Pancreas (tissue), 10 donors: Measurements from ENCODE around the gene PCDH15. TPM values are rescaled to one million over a fixed set of nuclear protein-coding genes. Genes with fewer than 3 reads are reported as not detected.

Source experiments
- ATAC-seq, 4 donors: fragments of 200-7000 bp; cut with Tn5 transposase; one replicate each; pipeline versions ENCODE4 v1.8.0 to v1.9.1; 2020; ENCODE audit warnings: mild to moderate bottlenecking in 4 of 4, moderate library complexity in 4 of 4
- DNase-seq, 6 donors: peaks; one replicate each; pipeline ENCODE4 v3.0.0-alpha.2; 2020
- FAIRE-seq: peaks from 2 replicates; lab custom pipeline; 2012; peaks lifted over from hg19 to GRCh38; lab: Jason Lieb, UNC
- H3K27ac ChIP-seq, 4 donors: fragments of 200-600 bp; sonication (generic); 1 replicate in 3 of 4; 2 replicates in 1 of 4; pipeline versions ENCODE4 v1.5.0 to v1.8.0; 2020
- H3K27me3 ChIP-seq, 4 donors: fragments of 200-600 bp; one replicate each; pipeline ENCODE4 v1.8.0; 2021
- H3K36me3 ChIP-seq, 3 donors: fragments of 200-600 bp; sonication (generic) in 1 of 3; one replicate each; pipeline versions ENCODE4 v1.5.0 to v1.8.0; 2020 to 2021
- H3K4me1 ChIP-seq, 3 donors: fragments of 200-600 bp; one replicate each; pipeline ENCODE4 v1.8.0; 2021
- H3K4me3 ChIP-seq, 4 donors: fragments of 200-600 bp; sonication (generic) in 2 of 4; one replicate each; pipeline versions ENCODE4 v1.5.0 to v1.8.0; 2020 to 2021
- H3K9me3 ChIP-seq, 4 donors: fragments of 200-600 bp; one replicate each; pipeline ENCODE4 v1.8.0; 2021
- WGBS, 2 donors: extraction: QIAGEN DNeasy Blood & Tissue Kit; methylation state at CpG; one replicate each; pipeline ENCODE4 v1.1.7; 2013; 5-methylcytosine and 5-hydroxymethylcytosine counted together
- intact Hi-C, 3 donors: fragments of 100-400 bp; cut with DNase I; formaldehyde crosslinking; loops; one replicate each; pipeline versions ENCODE4 v1.11.1 to v1.14.2; 2022
- polyA plus RNA-seq, 2 donors: library from polyadenylated mRNA; stranded (reverse); fragments of 200-250 nt; gene quantifications; one replicate each; pipeline ENCODE4 v1.2.3, GENCODE V29; 2013
- total RNA-seq, 6 donors: library from RNA; stranded (reverse); fragmentation: NEBNext Ultra II Directional in 4 of 6; extraction: Animal tissue kit (Norgen Biotek cat#: 25700) in 4 of 6; gene quantifications; one replicate each; pipeline versions ENCODE4 v1.2.1 to v1.2.4, GENCODE V29; 2021 to 2023
- TF ChIP-seq, protein P1 (sequence below), 4 donors: fragments of 200-600 bp; sonication (generic) in 3 of 4; IDR thresholded peaks; one replicate each; pipeline versions ENCODE4 v1.5.0 to v1.8.0; 2021; ENCODE audit warnings: antibody characterized with exemption in 4 of 4
- donor health status: healthy with polysubstance abuse.
- donor health status: DM: no; HTN: no; CAD: no; lungs with moderate emphysema.
- donor health status: DM: no; HTN: no; CAD: no.
- donor health status: control.
- donor health status: control.
- donor health status: Bipolar disorder and iron deficiency.
- donor health status: DM: yes; HTN: yes; CAD: no.
- donor health status: DM: no; HTN: no; CAD: no.
- donor health status: DM: no; HTN: no; CAD: no.
- donor health status: DM: yes; HTN: yes; CAD: no.

PCDH15 gene
- total and polyA plus RNA-seq, 8 donors: 0.31 TPM; not detected in 7

DNA sequence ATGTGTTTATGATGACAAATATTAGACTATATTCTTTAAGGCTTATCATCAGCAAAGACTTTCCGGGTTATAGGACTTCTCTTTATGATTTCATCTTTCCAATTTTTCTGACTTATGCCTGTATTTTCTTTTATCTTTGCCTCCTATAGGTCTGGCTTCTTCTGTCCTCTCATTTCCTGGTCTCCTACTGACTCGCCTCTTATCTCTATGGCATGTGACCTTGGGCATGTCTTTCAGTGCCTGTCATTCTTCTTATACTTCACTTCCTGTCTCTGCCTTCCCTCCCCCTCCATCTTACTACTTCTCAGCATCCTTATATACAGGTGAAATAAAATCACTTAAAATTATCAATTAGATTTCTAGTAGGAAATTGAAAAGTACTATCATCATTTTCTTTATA, 42.2 kb downstream of the PCDH15 start:
- no peaks in the 10 kb centered on the region for H3K36me3 ChIP-seq
- no peaks in the 10 kb centered on the region for H3K9me3 ChIP-seq
- intact Hi-C loops: no loop called here
- DNase-seq (no peak), FAIRE-seq (no peak), ATAC-seq (no peak)
- 5 to 12% methylated on average over 2 of the region's 2 CpGs for WGBS, 2 donors
- H3K4me3 ChIP-seq: no peak overlapping the region
- TF ChIP-seq, protein P1, sequence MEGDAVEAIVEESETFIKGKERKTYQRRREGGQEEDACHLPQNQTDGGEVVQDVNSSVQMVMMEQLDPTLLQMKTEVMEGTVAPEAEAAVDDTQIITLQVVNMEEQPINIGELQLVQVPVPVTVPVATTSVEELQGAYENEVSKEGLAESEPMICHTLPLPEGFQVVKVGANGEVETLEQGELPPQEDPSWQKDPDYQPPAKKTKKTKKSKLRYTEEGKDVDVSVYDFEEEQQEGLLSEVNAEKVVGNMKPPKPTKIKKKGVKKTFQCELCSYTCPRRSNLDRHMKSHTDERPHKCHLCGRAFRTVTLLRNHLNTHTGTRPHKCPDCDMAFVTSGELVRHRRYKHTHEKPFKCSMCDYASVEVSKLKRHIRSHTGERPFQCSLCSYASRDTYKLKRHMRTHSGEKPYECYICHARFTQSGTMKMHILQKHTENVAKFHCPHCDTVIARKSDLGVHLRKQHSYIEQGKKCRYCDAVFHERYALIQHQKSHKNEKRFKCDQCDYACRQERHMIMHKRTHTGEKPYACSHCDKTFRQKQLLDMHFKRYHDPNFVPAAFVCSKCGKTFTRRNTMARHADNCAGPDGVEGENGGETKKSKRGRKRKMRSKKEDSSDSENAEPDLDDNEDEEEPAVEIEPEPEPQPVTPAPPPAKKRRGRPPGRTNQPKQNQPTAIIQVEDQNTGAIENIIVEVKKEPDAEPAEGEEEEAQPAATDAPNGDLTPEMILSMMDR (IDR thresholded peaks at IDR 0.05): no peak
- no peaks in the 10 kb centered on the region for H3K27me3 ChIP-seq
- no peaks in the 10 kb centered on the region for H3K4me1 ChIP-seq
- no peak overlapping the region for H3K27ac ChIP-seq

GRCh38 chr10:54749623-54750022, 51.4 kb downstream of the PCDH15 start:
- H3K36me3 ChIP-seq: no peaks in the 10 kb centered on the region
- no peaks in the 10 kb centered on the region for H3K4me1 ChIP-seq
- WGBS, 2 donors: 35 to 53% methylated on average over 1 of the region's 1 CpG
- intact Hi-C loops: no loop called here
- TF ChIP-seq, protein P1 (IDR thresholded peaks at IDR 0.05): no peak
- H3K4me3 ChIP-seq: no peak overlapping the region
- no peaks in the 10 kb centered on the region for H3K27me3 ChIP-seq
- ATAC-seq (no peak), FAIRE-seq (no peak), DNase-seq (no peak)
- no peak overlapping the region for H3K27ac ChIP-seq
- H3K9me3 ChIP-seq: no peaks in the 10 kb centered on the region

GRCh38 chr10:54745436-54745835, 55.6 kb downstream of the PCDH15 start:
- Histone ChIP-seq H3K4me3 (no peak overlapping the region), H3K27me3 (no peaks in the 10 kb centered on the region), H3K27ac (no peak overlapping the region), H3K36me3 (no peaks in the 10 kb centered on the region), H3K9me3 (no peaks in the 10 kb centered on the region), H3K4me1 (no peaks in the 10 kb centered on the region)
- WGBS, 2 donors: 57 to 58% methylated on average over 2 of the region's 2 CpGs
- FAIRE-seq: no peak
- DNase-seq: no peak
- TF ChIP-seq, protein P1 (IDR thresholded peaks at IDR 0.05): no peak
- no peak for ATAC-seq
- intact Hi-C loops: no loop called here

GRCh38 chr10:54742416-54742815, 58.6 kb downstream of the PCDH15 start:
- Histone ChIP-seq H3K4me3 (no peak overlapping the region), H3K27ac (no peak overlapping the region), H3K27me3 (no peaks in the 10 kb centered on the region), H3K9me3 (no peaks in the 10 kb centered on the region), H3K4me1 (no peaks in the 10 kb centered on the region), H3K36me3 (no peaks in the 10 kb centered on the region)
- intact Hi-C loops: no loop called here
- FAIRE-seq (no peak), DNase-seq (no peak), ATAC-seq (no peak)
- TF ChIP-seq, protein P1 (IDR thresholded peaks at IDR 0.05): no peak
- 69 to 71% methylated on average over 4 of the region's 4 CpGs for whole genome bisulfite sequencing, 2 donors

DNA sequence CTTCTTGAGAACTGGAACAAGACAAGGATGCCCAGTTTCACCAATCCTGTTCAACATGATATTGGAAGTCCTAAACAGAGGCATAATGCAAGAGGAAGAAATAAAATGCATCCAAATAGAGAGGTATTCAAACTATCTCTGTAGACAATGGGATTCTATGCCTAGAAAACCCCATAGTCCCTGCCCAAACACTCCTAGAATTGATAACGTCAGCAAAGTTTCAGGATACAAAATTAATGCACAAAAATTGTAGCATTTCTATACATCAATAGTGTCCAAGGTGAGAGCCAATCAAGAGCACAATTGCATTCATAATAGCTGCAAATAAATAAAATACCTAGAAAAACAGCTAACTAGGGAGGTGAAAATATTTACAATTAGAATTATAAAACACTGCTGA, 72.5 kb downstream of the PCDH15 start:
- TF ChIP-seq, protein P1 (IDR thresholded peaks at IDR 0.05): no peak
- DNase-seq (no peak), FAIRE-seq (no peak), ATAC-seq (no peak)
- Histone ChIP-seq H3K9me3 (no peaks in the 10 kb centered on the region), H3K27me3 (no peaks in the 10 kb centered on the region), H3K36me3 (no peaks in the 10 kb centered on the region), H3K4me3 (no peak overlapping the region), H3K4me1 (no peaks in the 10 kb centered on the region), H3K27ac (no peak overlapping the region)
- intact Hi-C loops: no loop called here
- WGBS, 2 donors: 57 to 73% methylated on average over 1 of the region's 1 CpG
